H1 (cell line): ENCODE results near the gene CALD1. TPM values are rescaled to one million over a fixed set of nuclear protein-coding genes. Genes with fewer than 3 reads are reported as not detected.

Source experiments
- CTCF ChIA-PET: fragments of 300-600 bp; sonication (Branson Sonifier 250); formaldehyde crosslinking; loops from one replicate; lab custom pipeline; 2021; ENCODE audit not compliant: partially characterized antibody; lab: Charles Lee
- POLR2A ChIA-PET: fragments of 300-600 bp; sonication (Branson Sonifier 250); formaldehyde crosslinking; loops from one replicate; lab custom pipeline; 2021; ENCODE audit warnings: inconsistent platforms; ENCODE audit not compliant: partially characterized antibody; lab: Charles Lee
- DNase-seq, 2 experiments: peaks; one replicate each; pipeline versions ENCODE4 v3.0.0 to v3.0.0-alpha.2; 2010 to 2022; ENCODE audit warnings: low spot score in 2 of 2, low read depth in 1 of 2, mixed read lengths in 1 of 2
- FAIRE-seq: peaks from 2 replicates; lab custom pipeline; 2011; peaks lifted over from hg19 to GRCh38; lab: Jason Lieb, UNC
- H2AFZ ChIP-seq: 2 replicates; pipeline ENCODE4 v1.8.1; 2012; ENCODE audit warnings: low read length, inconsistent platforms
- H2AK5ac ChIP-seq: 2 replicates; pipeline ENCODE4 v1.6.1; 2013; ENCODE audit warnings: low read depth, low read length
- H2BK120ac ChIP-seq: replicated peaks from 2 replicates; pipeline ENCODE3; 2013; ENCODE audit warnings: low read depth, low read length, inconsistent platforms
- H2BK12ac ChIP-seq: 2 replicates; pipeline ENCODE4 v1.6.1; 2013; ENCODE audit warnings: low read depth, low read length
- H2BK15ac ChIP-seq: 2 replicates; pipeline ENCODE4 v1.6.1; 2013; ENCODE audit warnings: low read length
- H2BK20ac ChIP-seq: 2 replicates; pipeline ENCODE4 v1.6.1; 2013; ENCODE audit warnings: low read length
- H2BK5ac ChIP-seq: 2 replicates; pipeline ENCODE4 v1.6.1; 2013; ENCODE audit warnings: low read depth, low read length
- H3K14ac ChIP-seq: 2 replicates; pipeline ENCODE4 v1.6.1; 2013; ENCODE audit warnings: inconsistent platforms; ENCODE audit not compliant: insufficient read length
- H3K18ac ChIP-seq: 2 replicates; pipeline ENCODE4 v1.6.1; 2013; ENCODE audit warnings: low read length; ENCODE audit errors: extremely low read depth
- H3K23ac ChIP-seq: 2 replicates; pipeline ENCODE4 v1.6.1; 2013; ENCODE audit warnings: inconsistent platforms; ENCODE audit not compliant: insufficient read length
- H3K23me2 ChIP-seq: 2 replicates; pipeline ENCODE4 v1.6.1; 2013; ENCODE audit warnings: low read depth, low read length
- H3K27ac ChIP-seq: 2 replicates; pipeline ENCODE4 v1.6.1; 2011; ENCODE audit warnings: low read depth, low read length, inconsistent platforms
- H3K27me3 ChIP-seq, 4 experiments: replicated peaks in 1 of 4; 1 replicate in 1 of 4; 2 replicates in 3 of 4; pipeline versions ENCODE4 v1.6.1 to v1.8.1; 2011 to 2013; ENCODE audit warnings: low read length in 3 of 4, mild to moderate bottlenecking in 3 of 4, inconsistent platforms in 2 of 4, mixed read lengths in 2 of 4, moderate library complexity in 1 of 4; ENCODE audit not compliant: control insufficient read depth in 3 of 4, insufficient read depth in 3 of 4; ENCODE audit errors: extremely low read depth in 1 of 4
- H3K36me3 ChIP-seq, 4 experiments: 2 replicates each; pipeline versions ENCODE4 v1.6.1 to v1.8.1; 2011 to 2013; ENCODE audit warnings: mild to moderate bottlenecking in 4 of 4, low read length in 3 of 4, moderate library complexity in 2 of 4, control low read depth in 1 of 4, inconsistent platforms in 1 of 4; ENCODE audit not compliant: insufficient read depth in 4 of 4, control insufficient read depth in 2 of 4
- H3K4ac ChIP-seq: replicated peaks from 2 replicates; pipeline ENCODE3; 2013; ENCODE audit warnings: low read length, low read depth, mixed read lengths, inconsistent platforms; ENCODE audit not compliant: insufficient read length
- H3K4me1 ChIP-seq, 4 experiments: replicated peaks in 1 of 4; 1 replicate in 1 of 4; 2 replicates in 3 of 4; pipeline versions ENCODE4 v1.6.1 to v1.8.1; 2011 to 2013; ENCODE audit warnings: low read length in 3 of 4, inconsistent platforms in 2 of 4, mixed read lengths in 1 of 4; ENCODE audit not compliant: insufficient read depth in 4 of 4, control insufficient read depth in 3 of 4
- H3K4me2 ChIP-seq, 2 experiments: 2 replicates each; pipeline versions ENCODE4 v1.6.1 to v1.8.1; 2011 to 2013; ENCODE audit warnings: low read depth in 2 of 2, low read length in 2 of 2, control low read depth in 1 of 2, inconsistent platforms in 1 of 2, mild to moderate bottlenecking in 1 of 2; ENCODE audit not compliant: insufficient read depth in 1 of 2
- H3K4me3 ChIP-seq, 4 experiments: fragments of 200-600, 300-600 bp in 1 of 4; sonication (generic), shearing (Covaris generic), sonication (Bioruptor Twin) in 1 of 4; 2 replicates each; pipeline versions ENCODE4 v1.5.1 to v1.8.1; 2011 to 2016; ENCODE audit warnings: low read length in 4 of 4, low read depth in 3 of 4, control low read depth in 2 of 4, inconsistent platforms in 2 of 4, mild to moderate bottlenecking in 2 of 4, mixed read lengths in 1 of 4, moderate library complexity in 1 of 4; ENCODE audit not compliant: insufficient read depth in 2 of 4; ENCODE audit errors: extremely low read depth in 1 of 4
- H3K56ac ChIP-seq: replicated peaks from 2 replicates; pipeline ENCODE3; 2013; ENCODE audit warnings: low read depth, mild to moderate bottlenecking, mixed read lengths, low read length, inconsistent platforms; ENCODE audit not compliant: insufficient read length
- H3K79me1 ChIP-seq: 2 replicates; pipeline ENCODE4 v1.6.1; 2013; ENCODE audit warnings: low read depth, low read length, control low read depth
- H3K79me2 ChIP-seq, 2 experiments: 2 replicates each; pipeline versions ENCODE4 v1.6.1 to v1.8.1; 2012 to 2013; ENCODE audit warnings: low read length in 2 of 2, mild to moderate bottlenecking in 2 of 2, inconsistent platforms in 1 of 2; ENCODE audit not compliant: insufficient read depth in 2 of 2, control insufficient read depth in 1 of 2
- H3K9ac ChIP-seq, 4 experiments: replicated peaks in 1 of 4; 1 replicate in 1 of 4; 2 replicates in 3 of 4; pipeline versions ENCODE4 v1.6.1 to v1.8.1; 2011 to 2013; ENCODE audit warnings: low read depth in 3 of 4, low read length in 3 of 4, control low read depth in 2 of 4, mild to moderate bottlenecking in 2 of 4, moderate library complexity in 2 of 4, inconsistent platforms in 1 of 4; ENCODE audit errors: extremely low read depth in 1 of 4
- H3K9me3 ChIP-seq, 2 experiments: 2 replicates each; pipeline versions ENCODE4 v1.6.1 to v1.8.1; 2012 to 2013; ENCODE audit warnings: mild to moderate bottlenecking in 2 of 2, moderate library complexity in 2 of 2, control low read depth in 1 of 2, inconsistent platforms in 1 of 2, low read depth in 1 of 2, low read length in 1 of 2, mixed read lengths in 1 of 2; ENCODE audit not compliant: insufficient read depth in 2 of 2
- H4K20me1 ChIP-seq, 2 experiments: replicated peaks in 1 of 2; 2 replicates each; pipeline versions ENCODE3 to v1.8.1; 2011 to 2013; ENCODE audit warnings: inconsistent platforms in 2 of 2, low read length in 2 of 2, mild to moderate bottlenecking in 1 of 2; ENCODE audit not compliant: insufficient read depth in 2 of 2, control insufficient read depth in 1 of 2
- H4K5ac ChIP-seq: 2 replicates; pipeline ENCODE4 v1.6.1; 2013; ENCODE audit warnings: low read length, low read depth, mixed read lengths, inconsistent platforms; ENCODE audit not compliant: insufficient read length
- H4K8ac ChIP-seq: 2 replicates; pipeline ENCODE4 v1.8.0; 2013; ENCODE audit warnings: mild to moderate bottlenecking, moderate library complexity, low read length, inconsistent platforms; ENCODE audit not compliant: insufficient read depth; ENCODE audit errors: extremely low read depth
- H4K91ac ChIP-seq: replicated peaks from 2 replicates; pipeline ENCODE3; 2013; ENCODE audit warnings: low read length, mixed read lengths, inconsistent platforms; ENCODE audit not compliant: insufficient read length
- BCL11A ChIP-seq, 2 experiments: IDR thresholded peaks; one replicate each; pipeline ENCODE4 v1.6.1; 2011; ENCODE audit warnings: low read depth in 2 of 2, low read length in 2 of 2, mild to moderate bottlenecking in 2 of 2
- CHD2 ChIP-seq: IDR thresholded peaks from 2 replicates; pipeline ENCODE4 v1.6.1; 2012; ENCODE audit warnings: low read length, improper control_type of control experiment
- EP300 ChIP-seq, 2 experiments: IDR thresholded peaks; 1 replicate in 1 of 2; 2 replicates in 1 of 2; pipeline ENCODE4 v1.6.1; 2011 to 2012; ENCODE audit warnings: low read depth in 2 of 2, low read length in 2 of 2, mild to moderate bottlenecking in 2 of 2, borderline replicate concordance in 1 of 2, inconsistent platforms in 1 of 2, moderate library complexity in 1 of 2
- EZH2 ChIP-seq: fragments of 200-600 bp; sonication (generic); IDR thresholded peaks from 2 replicates; pipeline ENCODE4 v1.7.1; 2012; ENCODE audit warnings: low read depth, mild to moderate bottlenecking, moderate library complexity, low read length, inconsistent platforms; ENCODE audit not compliant: severe bottlenecking
- FOSL1 ChIP-seq: IDR thresholded peaks from 2 replicates; pipeline ENCODE4 v1.6.1; 2011; ENCODE audit warnings: mild to moderate bottlenecking, low read depth, low read length, moderate library complexity; ENCODE audit not compliant: insufficient read depth
- GTF2F1 ChIP-seq: IDR thresholded peaks from 2 replicates; pipeline ENCODE4 v1.6.1; 2012; ENCODE audit warnings: low read depth, low read length, improper control_type of control experiment, borderline replicate concordance
- POLR2AphosphoS5 ChIP-seq: IDR thresholded peaks from 2 replicates; pipeline ENCODE4 v1.6.1; 2011; ENCODE audit warnings: low read depth, low read length
- RFX5 ChIP-seq: IDR thresholded peaks from 2 replicates; pipeline ENCODE4 v1.6.1; 2011; ENCODE audit warnings: low read depth, low read length, improper control_type of control experiment, borderline replicate concordance
- RNF2 ChIP-seq: fragments of 200-900, 300-1000 bp; sonication (generic); IDR thresholded peaks from 2 replicates; pipeline ENCODE4 v1.7.1; 2016; ENCODE audit warnings: borderline replicate concordance, low read depth, mild to moderate bottlenecking, antibody characterized with exemption, low read length; ENCODE audit not compliant: poor library complexity, severe bottlenecking; ENCODE audit errors: missing control alignments
- SAP30 ChIP-seq: fragments of 300-600 bp; sonication (generic); IDR thresholded peaks from 2 replicates; pipeline ENCODE4 v1.7.1; 2012; ENCODE audit warnings: low read length, moderate library complexity, mild to moderate bottlenecking, inconsistent platforms; ENCODE audit not compliant: insufficient read depth, insufficient replicate concordance
- ZNF274 ChIP-seq: IDR thresholded peaks from 2 replicates; pipeline ENCODE4 v1.7.0; 2012; ENCODE audit warnings: low read length, borderline replicate concordance; ENCODE audit errors: extremely low read depth
- WGBS, 2 experiments: shearing (Covaris generic) in 1 of 2; methylation state at CpG; one replicate each; pipeline versions ENCODE4 v1.1.6 to v1.1.7; 2013 to 2015; ENCODE audit warnings: low lambda C conversion rate in 2 of 2, mixed read lengths in 2 of 2, inconsistent platforms in 1 of 2, low coverage in 1 of 2, missing lambda C conversion rate in 1 of 2; ENCODE audit not compliant: insufficient replicate concordance in 2 of 2, insufficient coverage in 1 of 2, insufficient read length in 1 of 2; ENCODE audit errors: extremely low coverage in 1 of 2, missing lambda C conversion rate in 1 of 2; 5-methylcytosine and 5-hydroxymethylcytosine counted together
- polyA plus RNA-seq, 7 experiments: library from polyadenylated mRNA; depleted of rRNA in 3 of 7; stranded (reverse) in 5 of 7; unstranded in 2 of 7; fragments of >200 nt in 5 of 7; fragments of 200-250 nt in 2 of 7; gene quantifications; 1 replicate in 5 of 7; 2 replicates in 1 of 7; 4 replicates in 1 of 7; pipeline versions ENCODE4 v1.2.1 to v1.2.3, GENCODE V29; 2011 to 2013; ENCODE audit warnings: missing spikeins in 2 of 7, mixed read lengths in 2 of 7
- total RNA-seq: library from RNA; stranded (reverse); fragmentation: NEBNext Ultra II Directional; extraction: Animal tissue kit (Norgen Biotek cat#: 25700); gene quantifications from 2 replicates; pipeline ENCODE4 v1.2.1, GENCODE V29; 2021
- TF ChIP-seq, protein P1 (sequence below): IDR thresholded peaks from 2 replicates; pipeline ENCODE4 v1.6.1; 2012; ENCODE audit warnings: inconsistent platforms

Gene CALD1
- total and polyA plus RNA-seq, 2 of the 8 experiments (the other 6 are each of a cell fraction or from before 2014, with no cell fraction given): 34.3 to 177 TPM

DNA sequence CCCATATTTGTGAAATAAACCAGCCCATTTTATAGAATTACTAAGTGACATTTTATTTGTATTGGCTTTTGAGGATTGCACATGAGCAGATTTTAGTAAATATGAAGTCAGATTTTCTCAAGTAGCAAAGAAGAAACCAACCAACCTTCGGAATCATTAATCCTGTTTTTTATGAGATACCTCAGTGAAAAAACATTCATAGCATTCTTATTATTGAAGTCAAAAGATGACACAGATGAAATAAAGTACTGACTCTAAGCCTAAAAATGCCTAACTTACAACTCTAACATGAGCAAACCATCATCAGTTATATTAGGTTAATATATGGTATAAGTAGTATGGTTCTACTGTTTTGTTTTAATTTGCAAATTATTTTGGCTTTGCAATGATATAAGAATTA, 147.0 kb downstream of the CALD1 start:
- H4K20me1 ChIP-seq: no peaks in the 10 kb centered on the region
- H2AK5ac ChIP-seq: no peak overlapping the region
- H3K9me3 ChIP-seq: no peaks in the 10 kb centered on the region
- no peak for DNase-seq
- H4K8ac ChIP-seq: no peak overlapping the region
- no peak for FAIRE-seq
- H3K4me1 ChIP-seq: no peaks in the 10 kb centered on the region
- H4K91ac ChIP-seq: no peak overlapping the region
- no peak overlapping the region for H2BK15ac ChIP-seq
- H2BK20ac ChIP-seq: no peak overlapping the region
- no peaks in the 10 kb centered on the region for H3K23me2 ChIP-seq
- ChIA-PET CTCF (interaction anchor here (0.6 to 1.0 kb wide), 3 partner anchors 59 to 321 kb away, joined by 3 to 4 read pairs (median 3); partner anchors contain the start of gene AGBL3), POLR2A (no interaction called here)
- no peak overlapping the region for H2BK120ac ChIP-seq
- H3K79me1 ChIP-seq: no peaks in the 10 kb centered on the region; the same call in 1 of the 2 replicates
- H3K79me2 ChIP-seq: no peaks in the 10 kb centered on the region
- H2BK12ac ChIP-seq: no peak overlapping the region
- H3K18ac ChIP-seq: no peak overlapping the region
- no peak overlapping the region for H2AFZ ChIP-seq
- H3K9ac ChIP-seq: no peak overlapping the region
- H2BK5ac ChIP-seq: no peak overlapping the region
- H3K14ac ChIP-seq: no peak overlapping the region
- H3K27ac ChIP-seq: no peak overlapping the region
- H3K36me3 ChIP-seq: peaks cover 0 to 5% (median 0%) of the 10 kb centered on the region in 4 experiments; a peak in 2 of 8 replicates
- H3K27me3 ChIP-seq: no peaks in the 10 kb centered on the region
- no peak overlapping the region for H3K23ac ChIP-seq
- no peak overlapping the region for H3K4me3 ChIP-seq
- H4K5ac ChIP-seq: no peak overlapping the region
- 92% methylated on average over 1 of the region's 1 CpG; no CpG with 5 or more reads in 1 of the 2 experiments for WGBS, 2 experiments
- H3K4me2 ChIP-seq: no peak overlapping the region
- H3K56ac ChIP-seq: no peak overlapping the region
- H3K4ac ChIP-seq: no peak overlapping the region
- TF ChIP-seq GTF2F1: no peak
- TF ChIP-seq, protein P1, sequence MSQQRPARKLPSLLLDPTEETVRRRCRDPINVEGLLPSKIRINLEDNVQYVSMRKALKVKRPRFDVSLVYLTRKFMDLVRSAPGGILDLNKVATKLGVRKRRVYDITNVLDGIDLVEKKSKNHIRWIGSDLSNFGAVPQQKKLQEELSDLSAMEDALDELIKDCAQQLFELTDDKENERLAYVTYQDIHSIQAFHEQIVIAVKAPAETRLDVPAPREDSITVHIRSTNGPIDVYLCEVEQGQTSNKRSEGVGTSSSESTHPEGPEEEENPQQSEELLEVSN: no peak
- TF ChIP-seq FOSL1: no peak
- no peak for TF ChIP-seq EP300 (IDR thresholded peaks at IDR 0.05; ENCODE audit: borderline replicate concordance in 1 of 2, low read depth in 2 of 2, low read length in 2 of 2)
- TF ChIP-seq POLR2AphosphoS5: no peak
- no peak for TF ChIP-seq SAP30
- TF ChIP-seq ZNF274: no peak
- no peak for TF ChIP-seq BCL11A (IDR thresholded peaks at IDR 0.05; ENCODE audit: low read depth in 2 of 2, low read length in 2 of 2)
- TF ChIP-seq RNF2: no peak
- TF ChIP-seq EZH2: no peak
- TF ChIP-seq RFX5: no peak
- no peak for TF ChIP-seq CHD2
